Thyroid gland (tissue), 4 donors: ENCODE measurements around the gene CREBBP.

ENCODE experiments used
- POLR2A ChIP-seq, 2 donors: fragments of 450-650 bp; IDR thresholded peaks; one replicate each; pipeline ENCODE4 v1.6.1; 2017; ENCODE audit warnings: antibody characterized with exemption in 2 of 2, mild to moderate bottlenecking in 2 of 2, moderate library complexity in 1 of 2
- TF ChIP-seq, protein P1 (sequence below), 6 experiments: fragments of 200-600 bp in 3 of 6; fragments of 450-650 bp in 3 of 6; sonication (generic) in 3 of 6; IDR thresholded peaks; one replicate each; pipeline ENCODE4 v1.5.1; 2016 to 2019; ENCODE audit warnings: antibody characterized with exemption in 6 of 6, mild to moderate bottlenecking in 2 of 6, inconsistent platforms in 1 of 6, moderate library complexity in 1 of 6

DNA sequence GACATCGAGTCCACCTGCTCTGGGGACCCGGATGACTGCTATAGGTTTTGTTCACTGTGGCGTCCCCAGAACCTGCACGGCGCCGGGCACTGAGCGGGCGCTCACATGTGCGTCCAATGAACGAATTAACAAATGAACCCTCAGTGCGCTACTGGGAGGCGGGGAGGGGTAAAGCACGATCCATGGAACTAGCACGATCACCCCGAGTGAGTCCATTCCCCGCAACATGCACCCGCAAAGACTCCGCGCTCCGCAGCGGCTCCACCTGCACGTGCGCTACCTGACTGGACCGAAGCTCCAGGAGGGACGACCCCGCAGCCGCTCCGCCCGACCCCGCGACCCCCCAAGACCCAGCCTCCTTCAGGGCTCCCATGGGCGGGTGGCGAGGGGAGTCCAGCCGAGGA is 163.7 kb downstream of the CREBBP start:
- TF ChIP-seq, protein P1, sequence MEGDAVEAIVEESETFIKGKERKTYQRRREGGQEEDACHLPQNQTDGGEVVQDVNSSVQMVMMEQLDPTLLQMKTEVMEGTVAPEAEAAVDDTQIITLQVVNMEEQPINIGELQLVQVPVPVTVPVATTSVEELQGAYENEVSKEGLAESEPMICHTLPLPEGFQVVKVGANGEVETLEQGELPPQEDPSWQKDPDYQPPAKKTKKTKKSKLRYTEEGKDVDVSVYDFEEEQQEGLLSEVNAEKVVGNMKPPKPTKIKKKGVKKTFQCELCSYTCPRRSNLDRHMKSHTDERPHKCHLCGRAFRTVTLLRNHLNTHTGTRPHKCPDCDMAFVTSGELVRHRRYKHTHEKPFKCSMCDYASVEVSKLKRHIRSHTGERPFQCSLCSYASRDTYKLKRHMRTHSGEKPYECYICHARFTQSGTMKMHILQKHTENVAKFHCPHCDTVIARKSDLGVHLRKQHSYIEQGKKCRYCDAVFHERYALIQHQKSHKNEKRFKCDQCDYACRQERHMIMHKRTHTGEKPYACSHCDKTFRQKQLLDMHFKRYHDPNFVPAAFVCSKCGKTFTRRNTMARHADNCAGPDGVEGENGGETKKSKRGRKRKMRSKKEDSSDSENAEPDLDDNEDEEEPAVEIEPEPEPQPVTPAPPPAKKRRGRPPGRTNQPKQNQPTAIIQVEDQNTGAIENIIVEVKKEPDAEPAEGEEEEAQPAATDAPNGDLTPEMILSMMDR (IDR thresholded peaks at IDR 0.05): no peak
- no peak for TF ChIP-seq POLR2A (IDR thresholded peaks at IDR 0.05)
